Measurements from ENCODE around the gene KCNMB2. TPM values are rescaled to one million over a fixed set of nuclear protein-coding genes. Genes with fewer than 3 reads are reported as not detected.

Gene KCNMB2
- total RNA-seq, 1 experiment from 2014 or later = not detected

- in situ Hi-C loops (cut with HindIII; ENCODE audit: low sequenced_read_pairs) = no loop called here
- no peak for DNase-seq (ENCODE audit: low spot score)
Measured at GRCh38 chr3:178561239-178561638, 25.0 kb downstream of the KCNMB2 start.

- in situ Hi-C loops (cut with HindIII; ENCODE audit: low sequenced_read_pairs) = no loop called here
- DNase-seq (ENCODE audit: low spot score) = no peak
Measured at GRCh38 chr3:178562143-178562946, 26.1 kb downstream of the KCNMB2 start.

- in situ Hi-C loops (cut with HindIII; ENCODE audit: low sequenced_read_pairs) = no loop called here
- no peak for DNase-seq (ENCODE audit: low spot score)
Measured at GRCh38 chr3:178562947-178563232, 26.7 kb downstream of the KCNMB2 start.

- in situ Hi-C loops (cut with HindIII; ENCODE audit: low sequenced_read_pairs) = no loop called here
Measured at GRCh38 chr3:178567611-178568010, 31.4 kb downstream of the KCNMB2 start.

GRCh38 chr3:178568155-178568731, 32.0 kb downstream of the KCNMB2 start:
- in situ Hi-C loops (cut with HindIII; ENCODE audit: low sequenced_read_pairs) = no loop called here
- no peak for DNase-seq (ENCODE audit: low spot score)

More at GRCh38 chr3:178567611-178568010, 31.4 kb downstream of the KCNMB2 start:
- DNase-seq (ENCODE audit: low spot score) = no peak

GRCh38 chr3:178568911-178569310, 32.7 kb downstream of the KCNMB2 start:
- DNase-seq (ENCODE audit: low spot score) = no peak
- in situ Hi-C loops (cut with HindIII; ENCODE audit: low sequenced_read_pairs) = no loop called here

- in situ Hi-C loops (cut with HindIII; ENCODE audit: low sequenced_read_pairs) = no loop called here
- no peak for DNase-seq (ENCODE audit: low spot score)
Measured at GRCh38 chr3:178569826-178570225, 33.6 kb downstream of the KCNMB2 start.

- no peak for DNase-seq (ENCODE audit: low spot score)
- in situ Hi-C loops (cut with HindIII; ENCODE audit: low sequenced_read_pairs) = no loop called here
Measured at GRCh38 chr3:178583963-178584575, 47.8 kb downstream of the KCNMB2 start.

- no peak for DNase-seq (ENCODE audit: low spot score)
- in situ Hi-C loops (cut with HindIII; ENCODE audit: low sequenced_read_pairs) = no loop called here
Measured at GRCh38 chr3:178584722-178585380, 48.6 kb downstream of the KCNMB2 start.

GRCh38 chr3:178585454-178585853, 49.2 kb downstream of the KCNMB2 start:
- in situ Hi-C loops (cut with HindIII; ENCODE audit: low sequenced_read_pairs) = no loop called here
- no peak for DNase-seq (ENCODE audit: low spot score)

GRCh38 chr3:178586076-178586475, 49.8 kb downstream of the KCNMB2 start:
- in situ Hi-C loops (cut with HindIII; ENCODE audit: low sequenced_read_pairs) = no loop called here
- no peak for DNase-seq (ENCODE audit: low spot score)

- in situ Hi-C loops (cut with HindIII; ENCODE audit: low sequenced_read_pairs) = no loop called here
- no peak for DNase-seq (ENCODE audit: low spot score)
Measured at GRCh38 chr3:178588628-178589027, 52.4 kb downstream of the KCNMB2 start.

GRCh38 chr3:178593786-178594185, 57.5 kb downstream of the KCNMB2 start:
- no peak for DNase-seq (ENCODE audit: low spot score)
- in situ Hi-C loops (cut with HindIII; ENCODE audit: low sequenced_read_pairs) = no loop called here

GRCh38 chr3:178597371-178597770, 61.1 kb downstream of the KCNMB2 start:
- in situ Hi-C loops (cut with HindIII; ENCODE audit: low sequenced_read_pairs) = no loop called here
- DNase-seq (ENCODE audit: low spot score) = no peak

- no peak for DNase-seq (ENCODE audit: low spot score)
- in situ Hi-C loops (cut with HindIII; ENCODE audit: low sequenced_read_pairs) = no loop called here
Measured at GRCh38 chr3:178602856-178603255, 66.6 kb downstream of the KCNMB2 start.

GRCh38 chr3:178603735-178604134, 67.5 kb downstream of the KCNMB2 start:
- no peak for DNase-seq (ENCODE audit: low spot score)
- in situ Hi-C loops (cut with HindIII; ENCODE audit: low sequenced_read_pairs) = no loop called here

GRCh38 chr3:178618197-178618596, 82.0 kb downstream of the KCNMB2 start:
- DNase-seq (ENCODE audit: low spot score) = no peak
- in situ Hi-C loops (cut with HindIII; ENCODE audit: low sequenced_read_pairs) = no loop called here

- in situ Hi-C loops (cut with HindIII; ENCODE audit: low sequenced_read_pairs) = no loop called here
- no peak for DNase-seq (ENCODE audit: low spot score)
Measured at GRCh38 chr3:178618896-178619295, 82.7 kb downstream of the KCNMB2 start.

GRCh38 chr3:178623666-178624255, 87.5 kb downstream of the KCNMB2 start:
- in situ Hi-C loops (cut with HindIII; ENCODE audit: low sequenced_read_pairs) = no loop called here

GRCh38 chr3:178624276-178624675, 88.0 kb downstream of the KCNMB2 start:
- in situ Hi-C loops (cut with HindIII; ENCODE audit: low sequenced_read_pairs) = no loop called here
- no peak for DNase-seq (ENCODE audit: low spot score)

More at GRCh38 chr3:178623666-178624255, 87.5 kb downstream of the KCNMB2 start:
- DNase-seq (ENCODE audit: low spot score) = no peak

All from G401 (cell line).